AG04450 (cell line): ENCODE data around the gene CTBP2. TPM values are rescaled to one million over a fixed set of nuclear protein-coding genes. Genes with fewer than 3 reads are reported as not detected.

ENCODE experiments used
- CTCF ChIA-PET: fragments of 300-600, 350-600 bp; formaldehyde crosslinking; extraction: SDS; loops from one replicate; lab custom pipeline; 2022; ENCODE audit warnings: antibody characterized with exemption, inconsistent platforms; lab: Charles Lee
- POLR2A ChIA-PET: fragments of 350-600 bp; formaldehyde crosslinking; extraction: SDS; loops from one replicate; lab custom pipeline; 2021; ENCODE audit warnings: antibody characterized with exemption, inconsistent platforms; lab: Yijun Ruan, JAX
- DNase-seq: peaks from one replicate; pipeline ENCODE4 v3.0.0-alpha.2; 2011; ENCODE audit warnings: low read depth, low spot score
- H3K27ac ChIP-seq: one replicate; pipeline ENCODE4 v1.5.1; 2012; ENCODE audit warnings: low read depth, low read length, control low read depth
- H3K27me3 ChIP-seq: one replicate; pipeline ENCODE4 v1.6.0; 2012; ENCODE audit warnings: low read length; ENCODE audit not compliant: control insufficient read depth, insufficient read depth
- H3K4me3 ChIP-seq: 2 replicates; pipeline ENCODE4 v1.5.1; 2011; ENCODE audit warnings: mild to moderate bottlenecking, low read depth, low read length, control low read depth
- H3K9me3 ChIP-seq: 2 replicates; pipeline ENCODE4 v1.5.1; 2012; ENCODE audit warnings: low read length; ENCODE audit not compliant: control insufficient read depth, insufficient read depth
- polyA plus RNA-seq: library from polyadenylated mRNA; depleted of rRNA; stranded (reverse); fragments of >200 nt; gene quantifications from 2 replicates; pipeline ENCODE4 v1.2.3, GENCODE V29; 2011
- TF ChIP-seq, protein P1 (sequence below): IDR thresholded peaks from 2 replicates; pipeline ENCODE4 v1.5.1; 2011; ENCODE audit warnings: low read depth, low read length, control low read depth, inconsistent platforms

Gene CTBP2
- polyA plus RNA-seq, 1 experiment: 52.5 TPM

DNA sequence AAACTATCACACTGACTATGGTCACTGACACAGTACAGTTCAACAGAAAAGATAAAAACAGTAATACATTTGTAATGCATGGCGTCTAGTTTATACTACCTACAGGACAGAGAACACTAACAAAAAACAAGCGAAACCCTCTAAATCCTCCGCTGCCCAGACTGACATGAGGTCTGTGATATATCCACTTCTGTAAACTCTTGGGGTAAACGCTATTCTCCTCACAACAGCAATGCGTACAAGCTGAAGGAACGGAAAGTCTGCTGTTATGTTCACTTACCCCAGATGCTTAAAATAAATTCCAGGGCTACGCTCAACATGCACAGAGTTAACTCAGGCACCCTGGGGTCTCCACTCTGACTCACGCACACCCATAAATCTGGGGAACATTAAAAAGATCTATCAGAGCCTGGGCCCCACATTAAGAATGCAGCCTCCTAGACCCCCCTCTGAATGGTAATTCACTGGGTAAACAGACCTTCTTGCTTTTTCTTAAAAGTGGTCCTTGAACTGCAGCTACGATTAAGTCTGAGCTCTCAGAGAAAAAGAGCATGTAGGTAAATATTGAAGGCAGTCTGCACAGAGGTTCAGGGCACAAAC lies 105.6 kb downstream of the CTBP2 start:
- POLR2A ChIA-PET: no interaction called here
- Histone ChIP-seq H3K9me3 (peaks cover 3% of the 10 kb centered on the region), H3K4me3 (no peak overlapping the region), H3K27me3 (no peaks in the 10 kb centered on the region), H3K27ac (no peak overlapping the region)
- DNase-seq: no peak
- TF ChIP-seq, protein P1, sequence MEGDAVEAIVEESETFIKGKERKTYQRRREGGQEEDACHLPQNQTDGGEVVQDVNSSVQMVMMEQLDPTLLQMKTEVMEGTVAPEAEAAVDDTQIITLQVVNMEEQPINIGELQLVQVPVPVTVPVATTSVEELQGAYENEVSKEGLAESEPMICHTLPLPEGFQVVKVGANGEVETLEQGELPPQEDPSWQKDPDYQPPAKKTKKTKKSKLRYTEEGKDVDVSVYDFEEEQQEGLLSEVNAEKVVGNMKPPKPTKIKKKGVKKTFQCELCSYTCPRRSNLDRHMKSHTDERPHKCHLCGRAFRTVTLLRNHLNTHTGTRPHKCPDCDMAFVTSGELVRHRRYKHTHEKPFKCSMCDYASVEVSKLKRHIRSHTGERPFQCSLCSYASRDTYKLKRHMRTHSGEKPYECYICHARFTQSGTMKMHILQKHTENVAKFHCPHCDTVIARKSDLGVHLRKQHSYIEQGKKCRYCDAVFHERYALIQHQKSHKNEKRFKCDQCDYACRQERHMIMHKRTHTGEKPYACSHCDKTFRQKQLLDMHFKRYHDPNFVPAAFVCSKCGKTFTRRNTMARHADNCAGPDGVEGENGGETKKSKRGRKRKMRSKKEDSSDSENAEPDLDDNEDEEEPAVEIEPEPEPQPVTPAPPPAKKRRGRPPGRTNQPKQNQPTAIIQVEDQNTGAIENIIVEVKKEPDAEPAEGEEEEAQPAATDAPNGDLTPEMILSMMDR: no peak
- CTCF ChIA-PET: interaction anchor here (1.4 kb wide), 1 partner anchor 10 kb away, joined by 3 read pairs; no protein-coding TSS in a partner anchor

DNA sequence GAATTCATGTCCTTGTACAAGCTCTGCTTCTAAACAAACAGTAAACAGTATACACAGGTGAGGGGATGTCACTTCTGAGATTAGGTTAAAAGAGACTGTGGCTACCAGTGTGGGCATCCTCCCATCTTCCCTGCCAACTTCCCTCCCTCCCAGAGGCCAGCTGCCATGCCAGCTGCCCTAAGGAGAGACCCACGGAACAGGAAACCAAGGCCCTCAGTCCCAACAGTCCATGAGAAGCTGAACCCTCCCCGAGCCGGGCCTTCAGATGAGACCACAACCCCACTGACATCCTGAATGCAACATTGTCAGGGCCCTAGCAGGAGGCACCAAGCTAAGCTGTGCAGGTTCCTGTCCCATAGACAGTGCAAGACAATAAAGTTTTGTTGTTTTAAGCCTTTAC lies 106.1 kb downstream of the CTBP2 start:
- DNase-seq: no peak
- no peak overlapping the region for H3K4me3 ChIP-seq
- H3K27me3 ChIP-seq: no peaks in the 10 kb centered on the region
- ChIA-PET CTCF (no interaction called here), POLR2A (no interaction called here)
- H3K27ac ChIP-seq: no peak overlapping the region
- TF ChIP-seq, protein P1: no peak
- H3K9me3 ChIP-seq: peaks cover 3% of the 10 kb centered on the region

DNA sequence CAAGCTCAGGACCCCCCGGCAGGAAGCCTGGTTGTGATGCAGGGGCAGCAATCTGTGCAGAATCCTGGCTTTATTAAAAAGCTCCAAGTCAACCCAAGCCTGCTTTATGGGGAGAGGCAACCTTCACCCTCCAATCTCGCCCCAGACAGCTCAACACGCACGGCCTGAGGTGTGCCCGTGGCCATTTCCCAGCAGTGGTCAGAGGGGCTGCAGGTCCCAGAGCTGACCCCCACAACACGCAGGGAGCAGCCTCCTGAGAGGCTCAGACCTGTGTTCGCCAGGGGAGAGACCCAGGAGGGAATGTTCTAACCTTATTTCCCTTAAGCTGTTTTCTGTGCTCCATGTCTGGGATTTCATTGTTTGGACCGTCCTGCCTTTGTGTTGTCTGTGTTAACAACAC lies 108.2 kb downstream of the CTBP2 start:
- TF ChIP-seq, protein P1: no peak
- Histone ChIP-seq H3K27me3 (no peaks in the 10 kb centered on the region), H3K4me3 (no peak overlapping the region), H3K27ac (no peak overlapping the region), H3K9me3 (peaks cover 3% of the 10 kb centered on the region)
- no peak for DNase-seq
- ChIA-PET CTCF (interaction anchor here (8.5 kb wide), 1 partner anchor 10 kb away, joined by 86 read pairs; no protein-coding TSS in a partner anchor), POLR2A (no interaction called here)

DNA sequence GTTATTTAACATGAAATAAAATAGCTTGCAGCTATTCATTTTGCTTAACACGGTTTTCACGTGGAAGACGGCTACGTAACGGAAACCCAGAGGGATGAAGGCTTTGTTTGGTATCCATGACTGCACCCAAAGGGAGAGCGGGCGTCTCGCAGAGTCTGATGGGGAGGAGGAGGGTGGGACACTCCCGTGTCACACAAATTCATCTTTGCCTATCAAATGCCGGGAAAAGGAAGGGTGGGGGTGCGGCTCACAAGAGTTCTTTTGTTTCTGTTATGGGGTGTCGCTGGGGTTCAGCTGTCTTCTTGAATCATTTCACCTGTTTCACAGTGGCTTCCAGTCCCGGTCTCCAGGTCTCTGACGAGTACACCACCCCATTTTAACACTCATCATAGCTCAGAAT lies 110.0 kb downstream of the CTBP2 start:
- ChIA-PET POLR2A (no interaction called here), CTCF (interaction anchor here (8.5 kb wide), 1 partner anchor 12 kb away, joined by 86 read pairs; no protein-coding TSS in a partner anchor)
- Histone ChIP-seq H3K27ac (no peak overlapping the region), H3K9me3 (peaks cover 3% of the 10 kb centered on the region), H3K27me3 (no peaks in the 10 kb centered on the region), H3K4me3 (no peak overlapping the region)
- TF ChIP-seq, protein P1: no peak
- DNase-seq: no peak

DNA sequence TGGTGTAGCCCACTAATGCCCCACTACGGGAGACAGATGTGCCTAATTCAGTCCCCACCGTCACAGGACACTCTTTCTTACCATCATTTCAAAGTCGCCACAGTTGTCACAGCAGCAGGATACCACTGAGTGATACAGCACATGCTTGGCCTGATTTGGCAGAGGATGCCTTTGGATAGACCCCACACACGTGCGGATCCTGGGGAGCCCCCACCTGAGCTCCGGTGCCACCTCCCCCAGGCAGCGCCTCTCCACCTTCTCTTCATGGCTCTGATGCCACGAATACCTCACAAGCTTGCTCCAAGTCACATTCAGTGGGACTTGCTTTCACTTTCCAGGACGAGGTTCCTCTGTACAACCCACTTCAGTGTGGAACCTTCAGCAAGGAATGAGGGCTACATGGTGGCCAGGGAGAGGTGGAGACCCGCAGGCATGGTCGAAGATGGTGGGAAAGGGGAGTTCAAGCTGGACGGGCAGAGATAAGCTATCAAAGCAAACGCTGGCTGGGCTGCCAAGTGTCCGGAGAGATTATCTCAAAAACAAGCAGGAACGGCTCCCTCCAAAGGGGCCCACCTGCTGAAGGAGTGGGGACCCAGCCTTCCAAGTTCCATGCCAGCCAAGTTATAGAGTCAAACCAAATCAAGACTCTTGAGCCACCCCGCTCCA lies 111.0 kb downstream of the CTBP2 start:
- ChIA-PET POLR2A (no interaction called here), CTCF (interaction anchor here (2.1 to 8.5 kb wide), 2 partner anchors 13 to 57 kb away, joined by 12 to 86 read pairs; no protein-coding TSS in a partner anchor)
- Histone ChIP-seq H3K27ac (peak overlapping the region; percentile 31), H3K9me3 (peaks cover 3% of the 10 kb centered on the region), H3K4me3 (no peak overlapping the region), H3K27me3 (no peaks in the 10 kb centered on the region)
- TF ChIP-seq, protein P1: no peak
- DNase-seq: no peak
